Duodenal mucosa (tissue), 2 donors: ENCODE results near the gene NXT1.

Source experiments
- H3K27ac ChIP-seq: one replicate; pipeline ENCODE4 v1.7.0; 2013; ENCODE audit warnings: low read depth, low read length
- H3K27me3 ChIP-seq, 2 donors: one replicate each; pipeline ENCODE4 v1.7.0; 2013; ENCODE audit warnings: low read length in 2 of 2, control low read depth in 1 of 2; ENCODE audit not compliant: insufficient read depth in 2 of 2, control insufficient read depth in 1 of 2
- H3K36me3 ChIP-seq, 2 donors: one replicate each; pipeline ENCODE4 v1.7.0; 2013; ENCODE audit warnings: low read length in 2 of 2, control low read depth in 1 of 2; ENCODE audit not compliant: insufficient read depth in 2 of 2, control insufficient read depth in 1 of 2
- H3K4me1 ChIP-seq, 2 donors: one replicate each; pipeline ENCODE4 v1.7.0; 2013; ENCODE audit warnings: low read length in 2 of 2, control low read depth in 1 of 2; ENCODE audit not compliant: insufficient read depth in 2 of 2, control insufficient read depth in 1 of 2
- H3K4me3 ChIP-seq, 2 donors: one replicate each; pipeline ENCODE4 v1.7.0; 2013; ENCODE audit warnings: low read length in 2 of 2, low read depth in 1 of 2
- H3K9ac ChIP-seq, 2 donors: one replicate each; pipeline ENCODE4 v1.7.0; 2013; ENCODE audit warnings: low read length in 2 of 2, low read depth in 1 of 2
- H3K9me3 ChIP-seq, 2 donors: one replicate each; pipeline ENCODE4 v1.7.0; 2013; ENCODE audit warnings: low read length in 2 of 2, control low read depth in 1 of 2; ENCODE audit not compliant: control insufficient read depth in 1 of 2

NXT1 gene

GRCh38 chr20:23358563-23358906 lies 7.9 kb downstream of the NXT1 start:
- peak overlapping the region; percentile 75 for H3K27ac ChIP-seq
- H3K9me3 ChIP-seq, result no peaks in the 10 kb centered on the region
- H3K4me3 ChIP-seq, result peak overlapping the region; percentile 71 to 77
- no peaks in the 10 kb centered on the region for H3K27me3 ChIP-seq
- H3K4me1 ChIP-seq, result peaks cover 36 to 41% of the 10 kb centered on the region in 2 donors
- H3K36me3 ChIP-seq, result peaks cover 14 to 22% of the 10 kb centered on the region in 2 donors
- peak overlapping the region; percentile 74 for H3K9ac ChIP-seq

- peak overlapping the region; percentile 74 for H3K9ac ChIP-seq
These were observed 8.5 kb downstream of the NXT1 start for GRCh38 chr20:23358923-23359593.

DNA sequence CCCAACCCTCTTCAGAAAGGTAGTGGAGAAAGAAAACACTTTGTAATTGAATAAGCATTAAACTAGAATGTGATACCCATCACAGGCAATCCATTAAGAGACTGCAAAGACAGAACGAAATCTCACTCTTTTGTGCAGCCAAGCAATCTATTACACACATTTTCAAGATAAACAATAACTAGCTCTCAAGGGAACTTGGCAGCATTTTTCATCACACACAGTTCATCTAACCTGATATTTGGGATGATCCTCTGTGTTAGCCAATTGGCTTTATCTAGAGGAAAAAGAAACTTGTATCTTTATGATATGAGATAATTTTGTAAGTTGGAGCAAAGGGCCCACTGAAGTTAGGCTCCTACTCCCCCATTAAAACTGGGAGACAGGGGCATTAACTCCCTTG lies 9.9 kb downstream of the NXT1 start:
- Histone ChIP-seq H3K27ac (peak overlapping the region; percentile 97), H3K4me1 (peaks cover 36 to 42% of the 10 kb centered on the region in 2 donors), H3K9ac (peak overlapping the region; percentile 93 to 97), H3K27me3 (no peaks in the 10 kb centered on the region), H3K9me3 (no peaks in the 10 kb centered on the region), H3K36me3 (peaks cover 9 to 15% of the 10 kb centered on the region in 2 donors), H3K4me3 (no peak overlapping the region)

More at GRCh38 chr20:23358923-23359593, 8.5 kb downstream of the NXT1 start:
- Histone ChIP-seq H3K36me3 (peaks cover 9 to 17% of the 10 kb centered on the region in 2 donors), H3K4me3 (peak overlapping the region in 1 of 2 donors; percentile 77), H3K27ac (no peak overlapping the region), H3K4me1 (peaks cover 36 to 42% of the 10 kb centered on the region in 2 donors), H3K9me3 (no peaks in the 10 kb centered on the region), H3K27me3 (no peaks in the 10 kb centered on the region)

- Histone ChIP-seq H3K9me3 (no peaks in the 10 kb centered on the region), H3K4me1 (peaks cover 39 to 47% of the 10 kb centered on the region in 2 donors), H3K27ac (peak overlapping the region; percentile 97)
These were observed 10.5 kb downstream of the NXT1 start for GRCh38 chr20:23361119-23361475.

DNA sequence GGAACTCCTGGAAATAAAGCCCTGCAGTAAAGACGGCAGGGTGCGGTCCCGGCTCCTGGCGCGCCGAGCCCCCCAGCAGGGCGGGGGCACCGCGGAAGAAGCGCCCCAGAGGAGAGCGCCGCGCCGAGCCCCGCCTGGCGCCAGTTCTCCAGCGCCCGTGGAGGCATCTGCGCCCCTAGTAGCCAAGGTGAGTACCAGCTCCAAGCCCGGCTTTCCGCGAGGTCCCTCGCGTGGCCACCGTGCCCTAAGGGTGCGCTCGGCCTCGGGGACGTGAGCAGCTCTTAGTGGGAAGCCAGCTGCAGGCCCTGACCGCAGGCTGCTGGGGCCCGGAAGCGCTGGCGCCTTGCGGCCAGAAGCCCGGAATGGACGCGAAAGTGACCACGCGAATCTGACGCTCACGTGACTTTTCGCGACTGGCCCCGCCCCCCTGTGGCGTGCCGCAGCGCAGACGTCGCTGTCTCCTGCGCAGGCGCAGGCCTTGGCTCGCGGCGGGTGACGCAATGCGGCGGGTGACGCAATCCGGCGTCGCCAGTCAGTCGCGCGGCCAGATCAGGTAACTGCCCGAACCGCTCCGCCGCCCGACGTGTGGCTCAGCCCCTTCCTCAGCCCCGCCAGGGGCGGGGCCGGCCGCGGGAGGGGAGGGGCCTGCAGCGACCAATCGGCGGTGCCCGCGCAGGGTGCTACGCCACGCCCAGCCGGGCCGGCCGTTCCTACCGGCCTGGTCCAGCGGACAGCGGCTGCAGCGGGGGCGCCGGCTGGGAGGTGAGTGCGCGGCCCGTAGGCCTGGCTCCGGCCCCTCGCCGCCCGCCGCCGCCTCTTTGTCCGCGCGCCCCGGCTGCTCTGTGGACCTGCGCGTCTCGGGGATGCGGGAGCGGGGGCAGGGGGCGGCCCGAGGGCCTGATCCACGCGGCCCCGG lies 11.1 kb downstream of the NXT1 start, which contains the start of gene GZF1:
Gene GZF1, plus strand, starts transcription at position 707 of the 916 bp plus-strand sequence. CDS start 2,202 bp downstream, outside the sequence.
- H3K27ac ChIP-seq, result peak within 1 kb of the TSS; percentile 97
- peaks cover 45 to 53% of the 10 kb centered on the region in 2 donors for H3K4me1 ChIP-seq
- peak within 1 kb of the TSS; percentile 79 to 89 for H3K4me3 ChIP-seq

More at GRCh38 chr20:23361119-23361475, 10.5 kb downstream of the NXT1 start:
- no peaks in the 10 kb centered on the region for H3K27me3 ChIP-seq
- peak overlapping the region; percentile 79 to 89 for H3K4me3 ChIP-seq
- H3K9ac ChIP-seq, result peak overlapping the region; percentile 93 to 97
- peaks cover 9 to 12% of the 10 kb centered on the region in 2 donors for H3K36me3 ChIP-seq

GRCh38 chr20:23362392-23363256 lies 12.0 kb downstream of the NXT1 start:
- Histone ChIP-seq H3K4me1 (peaks cover 50 to 51% of the 10 kb centered on the region in 2 donors), H3K36me3 (peaks cover 9 to 10% of the 10 kb centered on the region in 2 donors)

More for the DNA sequence above, 11.1 kb downstream of the NXT1 start, which contains the start of gene GZF1:
- no peaks in the 10 kb centered on the region for H3K9me3 ChIP-seq
- H3K9ac ChIP-seq, result peak within 1 kb of the TSS; percentile 93 to 97
- H3K36me3 ChIP-seq, result peaks cover 9 to 10% of the 10 kb centered on the region in 2 donors
- no peaks in the 10 kb centered on the region for H3K27me3 ChIP-seq

GRCh38 chr20:23363257-23363649 lies 12.7 kb downstream of the NXT1 start:
- peaks cover 49 to 51% of the 10 kb centered on the region in 2 donors for H3K4me1 ChIP-seq
- peaks cover 9 to 10% of the 10 kb centered on the region in 2 donors for H3K36me3 ChIP-seq
- H3K27ac ChIP-seq, result no peak overlapping the region
- H3K27me3 ChIP-seq, result no peaks in the 10 kb centered on the region
- no peaks in the 10 kb centered on the region for H3K9me3 ChIP-seq
- H3K4me3 ChIP-seq, result peak overlapping the region; percentile 78 to 81
- peak overlapping the region; percentile 71 to 75 for H3K9ac ChIP-seq

More at GRCh38 chr20:23362392-23363256, 12.0 kb downstream of the NXT1 start:
- H3K9ac ChIP-seq, result peak overlapping the region; percentile 71 to 75
- peak overlapping the region; percentile 78 to 81 for H3K4me3 ChIP-seq
- no peaks in the 10 kb centered on the region for H3K9me3 ChIP-seq
- H3K27ac ChIP-seq, result peak overlapping the region; percentile 97
- H3K27me3 ChIP-seq, result no peaks in the 10 kb centered on the region

DNA sequence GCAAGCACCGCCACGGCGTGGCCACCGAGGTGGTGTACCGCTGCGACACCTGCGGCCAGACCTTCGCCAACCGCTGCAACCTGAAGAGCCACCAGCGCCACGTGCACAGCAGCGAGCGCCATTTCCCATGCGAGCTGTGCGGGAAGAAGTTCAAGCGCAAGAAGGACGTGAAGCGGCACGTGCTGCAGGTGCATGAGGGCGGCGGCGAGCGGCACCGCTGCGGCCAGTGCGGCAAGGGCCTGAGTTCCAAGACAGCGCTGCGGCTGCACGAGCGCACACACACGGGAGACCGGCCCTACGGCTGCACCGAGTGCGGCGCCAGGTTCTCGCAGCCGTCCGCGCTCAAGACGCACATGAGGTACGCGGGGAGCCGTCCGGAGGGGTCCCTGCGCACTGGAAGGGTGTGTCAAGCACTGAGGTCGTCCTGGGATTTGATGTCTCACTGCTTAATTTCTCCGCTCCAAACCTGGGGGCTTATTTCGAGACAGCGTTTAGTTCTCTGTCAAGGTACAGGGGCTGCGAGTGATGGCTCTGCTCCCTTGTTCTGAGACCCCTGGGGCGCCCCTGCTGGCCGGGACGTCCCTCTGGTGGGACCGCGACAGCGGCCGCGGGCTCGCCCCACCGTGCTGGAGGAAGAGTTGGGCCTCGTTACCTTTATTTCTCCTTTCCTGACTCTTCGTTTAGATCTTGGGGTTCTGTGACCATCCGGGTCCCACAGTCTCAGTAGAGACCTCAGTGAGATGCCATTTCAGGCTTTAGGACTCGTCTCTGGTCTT lies 15.0 kb downstream of the NXT1 start:
- H3K27ac ChIP-seq, result no peak overlapping the region
- H3K4me1 ChIP-seq, result peaks cover 32 to 34% of the 10 kb centered on the region in 2 donors

GRCh38 chr20:23366384-23366783 lies 15.8 kb downstream of the NXT1 start:
- peaks cover 36 to 37% of the 10 kb centered on the region in 2 donors for H3K36me3 ChIP-seq
- H3K9ac ChIP-seq, result no peak overlapping the region
- H3K27me3 ChIP-seq, result no peaks in the 10 kb centered on the region
- H3K9me3 ChIP-seq, result no peaks in the 10 kb centered on the region
- H3K4me1 ChIP-seq, result peaks cover 25 to 27% of the 10 kb centered on the region in 2 donors
- H3K27ac ChIP-seq, result no peak overlapping the region
- no peak overlapping the region for H3K4me3 ChIP-seq

More for the DNA sequence above, 15.0 kb downstream of the NXT1 start:
- H3K4me3 ChIP-seq, result no peak overlapping the region
- peaks cover 28 to 30% of the 10 kb centered on the region in 2 donors for H3K36me3 ChIP-seq
- H3K9me3 ChIP-seq, result no peaks in the 10 kb centered on the region
- H3K9ac ChIP-seq, result no peak overlapping the region
- H3K27me3 ChIP-seq, result no peaks in the 10 kb centered on the region
